T follicular helper cell (primary cell): ENCODE measurements around the gene RCBTB1.

ENCODE experiments used
- DNase-seq: peaks from one replicate; pipeline ENCODE4 v3.0.0-alpha.2; 2020; ENCODE audit warnings: low read depth

The RCBTB1 gene

GRCh38 chr13:49559006-49559405, 26.4 kb downstream of the RCBTB1 start:
- no peak for DNase-seq

GRCh38 chr13:49554387-49554786, 31.0 kb downstream of the RCBTB1 start:
- DNase-seq, result no peak

- DNase-seq, result no peak
Observed at GRCh38 chr13:49553888-49554287, 31.5 kb downstream of the RCBTB1 start.

DNA sequence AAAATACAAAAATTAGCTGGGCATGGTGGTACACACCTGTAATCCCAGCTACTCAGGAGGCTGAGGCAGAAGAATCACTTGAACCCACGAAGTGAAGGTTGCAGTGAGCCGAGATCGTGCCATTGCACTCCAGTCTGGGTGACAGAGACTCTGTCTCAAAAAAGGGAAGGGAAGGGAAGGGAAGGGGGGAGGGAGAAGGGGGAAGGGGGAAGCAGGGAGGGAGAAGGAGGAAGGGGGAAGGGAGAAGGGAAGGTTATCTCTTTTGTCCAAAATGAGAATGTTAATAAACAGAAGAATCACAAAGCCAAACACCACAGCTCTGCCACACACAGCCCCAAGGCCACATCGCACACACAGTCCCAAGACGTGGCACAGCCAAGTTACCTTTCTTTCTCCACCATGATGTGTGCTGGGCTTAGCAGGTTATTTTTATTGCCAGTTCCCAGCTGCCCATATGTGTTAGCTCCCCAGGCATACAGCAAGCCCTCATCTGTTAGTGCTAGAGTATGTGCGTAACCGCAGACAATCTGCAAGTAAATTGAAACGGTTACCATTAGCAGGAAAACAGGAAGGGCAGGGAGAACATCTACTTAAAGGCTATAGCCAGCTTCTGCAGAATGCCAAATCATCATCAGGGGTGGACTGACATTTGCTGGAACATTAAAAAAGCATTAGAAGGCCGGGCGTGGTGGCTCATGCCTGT, 34.3 kb downstream of the RCBTB1 start:
- DNase-seq, result no peak

- DNase-seq, result no peak
Observed at GRCh38 chr13:49549289-49549688, 36.1 kb downstream of the RCBTB1 start.

DNA sequence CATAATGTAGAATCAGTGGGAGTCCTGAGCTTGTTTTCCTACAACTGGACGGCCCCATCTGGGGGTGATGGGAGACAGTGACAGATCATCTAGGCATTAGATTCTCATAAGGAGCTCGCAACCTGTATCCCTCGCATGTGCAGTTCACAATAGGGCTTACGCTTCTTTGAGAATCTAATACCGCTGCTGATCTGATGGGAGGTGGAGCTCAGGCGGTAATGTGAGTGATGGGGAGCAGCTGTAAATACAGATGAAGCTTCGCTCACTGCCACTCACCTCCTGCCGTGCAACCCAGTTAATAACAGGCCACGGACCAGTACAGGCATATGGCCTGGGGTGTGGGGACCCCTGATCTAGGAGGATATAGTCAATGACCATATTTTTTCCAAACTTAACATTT, 38.8 kb downstream of the RCBTB1 start:
- DNase-seq, result no peak

DNA sequence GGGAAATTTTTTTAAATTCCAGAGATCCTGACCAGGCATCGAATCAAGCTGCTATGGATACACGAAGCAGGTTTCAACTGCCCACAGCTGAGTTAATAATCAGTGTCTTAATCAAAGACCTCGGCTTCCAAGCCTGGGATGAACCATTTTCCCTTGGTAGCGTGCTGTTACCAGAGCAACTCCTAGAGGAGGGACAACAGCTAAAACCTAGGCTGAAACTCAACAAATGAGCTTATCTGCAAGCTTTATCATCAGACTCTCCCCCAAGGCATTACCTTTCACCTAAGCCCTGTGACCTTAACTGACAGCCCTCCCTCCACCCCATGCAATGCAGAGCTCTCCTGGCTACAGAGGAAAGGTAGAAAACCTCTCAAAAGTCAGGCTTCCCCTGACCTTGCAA, 39.7 kb downstream of the RCBTB1 start:
- DNase-seq, result no peak

DNA sequence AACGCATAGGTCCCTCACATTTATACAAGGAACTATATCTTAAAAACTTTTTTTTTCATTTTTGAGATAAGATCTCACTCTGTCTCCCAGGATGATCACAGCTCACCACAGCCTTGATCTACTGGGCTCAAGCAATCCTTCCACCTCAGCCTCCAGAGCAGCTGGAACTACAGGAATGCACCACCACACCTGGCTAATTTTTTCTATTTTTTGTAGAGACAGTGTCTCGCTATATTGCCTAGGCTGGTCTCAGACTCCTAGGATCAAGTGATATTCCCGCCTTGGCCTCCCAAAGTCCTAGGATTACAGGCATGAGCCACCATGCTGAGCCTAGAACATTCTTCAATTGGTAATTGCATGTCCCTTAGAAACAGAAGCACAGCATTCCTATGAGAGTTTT, 41.7 kb downstream of the RCBTB1 start:
- no peak for DNase-seq

- no peak for DNase-seq
Observed at GRCh38 chr13:49540552-49540951, 44.8 kb downstream of the RCBTB1 start.

DNA sequence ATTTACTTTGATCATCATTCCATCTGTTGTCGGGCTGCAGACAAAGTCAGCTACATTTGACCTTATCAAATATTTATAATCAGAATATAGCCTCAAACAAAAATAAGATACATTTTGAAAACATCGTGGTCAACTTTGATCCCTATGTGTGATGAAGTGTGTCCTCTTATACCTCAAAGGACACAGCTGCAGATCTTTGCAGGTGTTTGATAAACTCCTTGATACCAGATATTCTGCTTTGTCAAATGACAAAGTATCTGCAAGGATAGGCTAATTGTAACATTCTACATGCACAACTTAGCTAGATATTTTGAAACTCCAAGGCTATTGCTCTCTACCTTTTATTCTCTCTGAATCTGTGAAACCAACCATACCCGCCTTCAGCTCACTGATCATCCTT, 45.6 kb downstream of the RCBTB1 start:
- no peak for DNase-seq

GRCh38 chr13:49539313-49539712, 46.0 kb downstream of the RCBTB1 start:
- DNase-seq, result no peak

DNA sequence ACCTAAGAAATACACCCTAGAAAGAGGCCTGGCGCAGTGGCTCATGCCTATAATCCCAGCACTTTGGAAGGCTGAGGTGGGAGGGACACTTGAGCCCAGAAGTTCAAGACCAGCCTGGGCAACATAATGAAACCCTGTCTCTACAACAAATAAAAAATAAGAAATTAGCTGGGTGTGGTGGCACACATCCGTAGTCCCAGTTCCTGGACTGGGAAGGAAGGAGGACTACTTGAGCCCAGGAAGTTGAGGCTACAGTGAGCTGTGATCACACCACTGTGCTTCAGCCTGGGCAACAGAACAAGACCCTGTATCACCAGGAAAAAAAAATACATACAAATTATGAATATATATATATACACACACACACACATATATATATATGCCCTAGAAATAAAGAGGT, 47.0 kb downstream of the RCBTB1 start:
- DNase-seq, result no peak

DNA sequence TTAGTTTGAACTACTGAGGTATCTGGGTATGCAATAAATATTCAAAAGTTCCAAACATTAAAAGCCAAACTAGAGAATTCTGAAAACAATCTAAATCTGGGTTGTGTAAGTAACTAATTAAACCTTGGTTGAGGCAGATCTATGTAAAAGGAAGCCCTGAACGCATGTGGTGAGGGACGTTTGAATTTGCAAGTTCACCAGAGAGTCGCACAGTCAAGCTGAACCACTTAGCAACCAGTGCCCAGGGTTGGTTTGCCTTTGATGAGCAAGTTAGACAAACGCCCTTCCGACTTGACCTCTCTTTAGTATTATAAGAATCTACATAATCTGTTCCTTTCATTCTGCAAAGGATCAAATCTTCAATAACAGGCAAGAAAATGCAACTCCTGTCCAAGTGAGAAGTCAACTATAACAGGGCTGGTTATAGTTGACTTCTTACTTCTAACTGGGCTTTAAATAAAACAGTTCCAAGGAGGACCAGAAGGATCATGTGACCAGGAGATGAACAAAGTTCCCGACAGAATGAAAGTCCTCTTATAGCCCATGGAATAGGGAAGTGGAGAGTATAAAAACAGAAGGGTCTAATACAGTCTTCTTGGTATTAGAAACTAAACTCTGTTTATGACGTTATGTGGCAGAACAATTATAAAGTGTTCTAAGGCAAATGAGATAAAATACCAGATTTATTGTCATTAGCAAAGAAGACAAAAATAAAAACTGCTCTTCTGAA, 49.0 kb downstream of the RCBTB1 start:
- DNase-seq, result no peak

DNA sequence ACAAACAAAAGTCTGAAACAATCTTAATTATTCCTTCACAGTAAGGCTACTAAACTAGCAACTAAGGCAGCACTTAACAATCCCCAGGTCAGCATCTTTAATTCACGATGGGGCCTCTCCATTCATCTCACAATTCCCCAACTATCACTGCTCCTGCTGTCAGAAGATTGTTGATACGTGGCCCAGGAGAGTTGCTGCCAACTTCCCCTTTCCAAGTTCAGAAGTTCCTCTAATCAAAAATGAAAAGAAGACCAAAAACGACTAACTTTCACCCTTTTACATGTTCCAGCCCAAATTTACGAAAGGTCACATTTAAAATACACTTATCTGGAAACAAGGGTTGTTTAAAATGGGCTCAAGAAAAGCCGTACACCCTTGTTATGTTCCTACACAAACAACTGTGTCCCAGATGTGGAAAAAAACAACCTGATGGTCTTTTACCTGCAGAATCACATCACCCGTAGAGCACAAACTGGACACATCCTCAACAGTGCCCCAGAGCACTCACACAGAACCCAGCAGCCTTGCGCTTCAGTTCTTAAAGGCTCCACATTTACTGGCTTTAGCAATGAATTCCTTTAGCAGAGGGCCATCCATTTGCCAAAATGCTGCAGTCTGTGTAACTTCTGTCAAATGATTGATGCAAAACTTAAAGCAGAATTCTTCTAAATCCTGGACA, 51.6 kb downstream of the RCBTB1 start:
- no peak for DNase-seq

- no peak for DNase-seq
Observed at GRCh38 chr13:49533011-49533410, 52.3 kb downstream of the RCBTB1 start.

DNA sequence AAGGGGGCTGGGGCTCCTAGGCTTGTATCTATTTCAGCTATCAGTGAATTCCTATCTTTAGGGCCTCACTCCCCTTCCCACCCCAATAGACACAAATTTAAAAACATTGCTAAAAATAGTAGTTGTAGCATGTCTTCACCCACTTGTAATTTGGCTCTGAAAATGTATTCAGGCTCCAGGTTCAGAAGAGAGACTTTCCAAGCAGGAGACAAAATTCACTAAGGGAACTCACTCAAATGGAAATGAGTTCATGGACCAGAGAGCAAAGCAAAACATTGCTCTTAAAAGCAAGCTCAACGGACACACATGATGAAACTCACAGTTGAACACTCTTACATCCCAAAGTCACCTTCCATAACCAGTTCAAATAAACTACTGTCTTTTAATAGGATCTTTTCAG, 52.8 kb downstream of the RCBTB1 start:
- DNase-seq, result no peak

DNA sequence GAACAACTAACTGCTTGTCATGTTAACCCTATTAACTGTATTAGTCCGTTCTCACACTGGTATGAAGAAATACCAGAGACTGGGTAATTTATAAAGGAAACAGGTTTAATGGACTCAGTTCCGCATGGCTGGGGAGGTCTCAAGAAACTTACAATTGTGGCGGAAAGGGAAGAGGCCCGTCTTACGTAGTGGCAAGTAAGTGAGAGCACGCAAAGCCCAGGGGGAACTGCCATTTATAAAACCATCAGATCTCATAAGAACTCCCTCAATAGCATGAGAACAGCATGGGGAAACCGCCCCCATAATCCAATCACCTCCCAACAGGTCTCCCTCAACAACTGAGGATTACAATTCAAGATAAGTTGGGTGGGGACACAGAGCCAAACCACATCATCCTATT, 54.9 kb downstream of the RCBTB1 start:
- no peak for DNase-seq

GRCh38 chr13:49528161-49528560, 57.2 kb downstream of the RCBTB1 start:
- DNase-seq, result no peak

DNA sequence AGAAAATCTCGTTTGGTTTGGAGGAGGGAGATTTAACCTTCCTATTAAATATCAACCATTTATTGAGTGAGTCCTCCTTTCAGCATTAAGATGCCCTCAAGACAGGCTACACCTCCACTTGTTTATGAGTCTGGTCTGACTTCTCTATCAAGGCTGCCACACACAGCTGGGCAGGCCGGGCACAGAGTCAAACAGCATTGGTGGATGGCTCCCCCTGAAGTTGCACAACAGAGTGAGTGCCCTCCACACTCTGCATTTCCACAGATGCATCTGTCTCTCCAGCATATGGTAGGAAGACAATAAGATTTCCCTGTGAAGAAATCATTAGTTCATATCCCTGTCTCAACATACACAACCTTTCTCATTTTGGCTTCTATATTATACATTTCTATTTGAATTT, 58.2 kb downstream of the RCBTB1 start:
- DNase-seq, result no peak

DNA sequence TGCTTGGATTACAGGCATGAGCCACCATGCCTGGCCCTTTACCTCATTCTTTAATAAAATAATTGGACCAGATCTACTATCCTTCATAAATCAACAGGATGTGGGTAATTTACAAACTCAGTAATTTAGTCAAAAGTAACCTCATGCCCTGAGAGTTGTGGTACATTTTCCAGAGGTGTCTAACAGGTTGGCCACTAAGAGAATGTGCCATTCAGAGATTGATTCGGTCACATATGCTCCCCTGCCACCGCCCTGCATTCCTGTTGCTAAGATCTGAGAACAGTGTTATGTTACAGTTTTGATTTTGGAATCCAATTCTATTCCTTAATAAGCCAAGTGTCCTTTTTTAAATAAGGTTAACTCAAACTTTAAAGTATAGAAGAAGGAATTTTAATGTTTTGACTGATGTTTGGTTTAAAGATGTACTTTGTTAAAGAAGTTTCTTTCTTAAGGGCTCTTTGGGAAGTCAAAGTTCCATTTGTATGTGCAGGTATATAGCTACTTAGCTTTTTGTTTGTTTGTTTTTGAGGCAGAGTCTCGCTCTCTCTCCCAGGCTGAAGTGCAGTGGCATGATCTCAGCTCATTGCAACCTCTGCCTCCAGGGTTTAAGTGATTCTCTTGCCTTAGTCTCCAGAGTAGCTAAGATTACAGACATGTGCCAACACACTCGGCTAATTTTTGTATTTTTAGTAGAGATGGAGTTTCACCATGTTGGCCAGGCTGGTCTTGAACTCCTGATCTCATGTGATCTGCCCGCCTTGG, 60.4 kb downstream of the RCBTB1 start:
- DNase-seq, result no peak

- no peak for DNase-seq
Observed at GRCh38 chr13:49521224-49521623, 64.1 kb downstream of the RCBTB1 start.

DNA sequence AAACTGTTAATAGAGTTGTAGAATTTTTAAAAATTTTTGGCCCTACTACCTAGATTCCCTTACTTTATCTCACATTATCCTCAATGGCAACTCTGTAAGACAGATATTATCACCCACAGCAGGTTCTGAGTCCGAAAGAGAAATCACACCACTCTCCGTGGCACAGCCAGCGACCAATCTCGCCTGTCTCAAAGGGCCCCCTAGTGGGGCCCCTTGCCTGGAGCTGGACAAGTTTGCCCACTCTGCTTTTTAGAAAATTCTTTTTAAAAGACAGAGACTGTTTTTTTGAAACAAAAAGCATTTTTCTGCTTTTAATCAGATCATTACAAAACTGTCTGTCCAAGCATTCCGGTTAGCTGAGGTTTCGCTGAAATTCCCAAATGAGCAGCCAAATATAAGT, 67.9 kb downstream of the RCBTB1 start:
- DNase-seq, result no peak
